Left lung (tissue), 10 donors: ENCODE measurements around the gene ORC6. TPM values are rescaled to one million over a fixed set of nuclear protein-coding genes. Genes with fewer than 3 reads are reported as not detected.

Experiments
- ATAC-seq: fragments of 200-7000 bp; cut with Tn5 transposase; one replicate; pipeline ENCODE4 v1.9.1; 2020; ENCODE audit warnings: moderate library complexity
- DNase-seq, 4 donors: peaks; one replicate each; pipeline ENCODE4 v3.0.0-alpha.2; 2013 to 2020
- H3K27ac ChIP-seq, 2 donors: fragments of 200-600 bp; sonication (generic) in 1 of 2; one replicate each; pipeline versions ENCODE4 v1.5.0 to v1.8.0; 2020 to 2021
- H3K27me3 ChIP-seq, 2 donors: fragments of 200-600 bp; sonication (generic) in 1 of 2; one replicate each; pipeline versions ENCODE4 v1.5.0 to v1.8.0; 2020 to 2021
- H3K36me3 ChIP-seq, 2 donors: fragments of 200-600 bp; sonication (generic) in 1 of 2; one replicate each; pipeline versions ENCODE4 v1.5.0 to v1.8.0; 2020 to 2021
- H3K4me1 ChIP-seq, 2 donors: fragments of 200-600 bp; one replicate each; pipeline ENCODE4 v1.8.0; 2021
- H3K4me3 ChIP-seq, 2 donors: fragments of 200-600 bp; sonication (generic) in 1 of 2; one replicate each; pipeline versions ENCODE4 v1.5.0 to v1.8.0; 2020 to 2021; ENCODE audit warnings: mild to moderate bottlenecking in 1 of 2
- H3K9me3 ChIP-seq, 2 donors: fragments of 200-600 bp; sonication (generic) in 1 of 2; one replicate each; pipeline versions ENCODE4 v1.5.0 to v1.8.0; 2020 to 2021
- intact Hi-C, 2 donors: fragments of 100-400 bp; cut with DNase I; formaldehyde crosslinking; loops; one replicate each; pipeline versions ENCODE4 v1.11.2 to v1.14.2; 2022
- polyA plus RNA-seq, 6 donors: library from polyadenylated mRNA; unstranded; fragments of 120-200 nt; gene quantifications; one replicate each; pipeline ENCODE4 v1.2.1, GENCODE V29; 2013; ENCODE audit not compliant: insufficient read length in 6 of 6
- total RNA-seq, 2 donors: library from RNA; stranded (reverse); fragmentation: NEBNext Ultra II Directional; extraction: Animal tissue kit (Norgen Biotek cat#: 25700); gene quantifications; one replicate each; pipeline ENCODE4 v1.2.1, GENCODE V29; 2021
- TF ChIP-seq, protein P1 (sequence below), 2 donors: fragments of 200-600 bp; sonication (generic) in 1 of 2; IDR thresholded peaks; one replicate each; pipeline versions ENCODE4 v1.5.0 to v1.8.0; 2021; ENCODE audit warnings: antibody characterized with exemption in 2 of 2
- donor health status: DM: no; HTN: yes; CAD: no.
- donor health status: DM: no; HTN: no; CAD: no.

ORC6 gene
- total and polyA plus RNA-seq, 8 donors: 7.4 to 31.6 (median 25.1) TPM

- intact Hi-C loops: no loop called here
- no peak overlapping the region for H3K27ac ChIP-seq
- no peaks in the 10 kb centered on the region for H3K4me1 ChIP-seq
- no peaks in the 10 kb centered on the region for H3K27me3 ChIP-seq
- no peaks in the 10 kb centered on the region for H3K36me3 ChIP-seq
- no peak overlapping the region for H3K4me3 ChIP-seq
- DNase-seq: no peak
- TF ChIP-seq, protein P1, sequence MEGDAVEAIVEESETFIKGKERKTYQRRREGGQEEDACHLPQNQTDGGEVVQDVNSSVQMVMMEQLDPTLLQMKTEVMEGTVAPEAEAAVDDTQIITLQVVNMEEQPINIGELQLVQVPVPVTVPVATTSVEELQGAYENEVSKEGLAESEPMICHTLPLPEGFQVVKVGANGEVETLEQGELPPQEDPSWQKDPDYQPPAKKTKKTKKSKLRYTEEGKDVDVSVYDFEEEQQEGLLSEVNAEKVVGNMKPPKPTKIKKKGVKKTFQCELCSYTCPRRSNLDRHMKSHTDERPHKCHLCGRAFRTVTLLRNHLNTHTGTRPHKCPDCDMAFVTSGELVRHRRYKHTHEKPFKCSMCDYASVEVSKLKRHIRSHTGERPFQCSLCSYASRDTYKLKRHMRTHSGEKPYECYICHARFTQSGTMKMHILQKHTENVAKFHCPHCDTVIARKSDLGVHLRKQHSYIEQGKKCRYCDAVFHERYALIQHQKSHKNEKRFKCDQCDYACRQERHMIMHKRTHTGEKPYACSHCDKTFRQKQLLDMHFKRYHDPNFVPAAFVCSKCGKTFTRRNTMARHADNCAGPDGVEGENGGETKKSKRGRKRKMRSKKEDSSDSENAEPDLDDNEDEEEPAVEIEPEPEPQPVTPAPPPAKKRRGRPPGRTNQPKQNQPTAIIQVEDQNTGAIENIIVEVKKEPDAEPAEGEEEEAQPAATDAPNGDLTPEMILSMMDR (IDR thresholded peaks at IDR 0.05): no peak
- ATAC-seq: no peak
- H3K9me3 ChIP-seq: peaks cover 0 to 6% of the 10 kb centered on the region in 2 donors
Observed at GRCh38 chr16:46721885-46722284, 32.4 kb downstream of the ORC6 start.

GRCh38 chr16:46727184-46727583, 37.7 kb downstream of the ORC6 start:
- ATAC-seq (no peak), DNase-seq (no peak)
- Histone ChIP-seq H3K4me1 (no peaks in the 10 kb centered on the region), H3K27ac (no peak overlapping the region), H3K9me3 (peaks cover 0 to 6% of the 10 kb centered on the region in 2 donors), H3K4me3 (no peak overlapping the region), H3K27me3 (no peaks in the 10 kb centered on the region), H3K36me3 (no peaks in the 10 kb centered on the region)
- TF ChIP-seq, protein P1 (IDR thresholded peaks at IDR 0.05): no peak
- intact Hi-C loops: no loop called here

DNA sequence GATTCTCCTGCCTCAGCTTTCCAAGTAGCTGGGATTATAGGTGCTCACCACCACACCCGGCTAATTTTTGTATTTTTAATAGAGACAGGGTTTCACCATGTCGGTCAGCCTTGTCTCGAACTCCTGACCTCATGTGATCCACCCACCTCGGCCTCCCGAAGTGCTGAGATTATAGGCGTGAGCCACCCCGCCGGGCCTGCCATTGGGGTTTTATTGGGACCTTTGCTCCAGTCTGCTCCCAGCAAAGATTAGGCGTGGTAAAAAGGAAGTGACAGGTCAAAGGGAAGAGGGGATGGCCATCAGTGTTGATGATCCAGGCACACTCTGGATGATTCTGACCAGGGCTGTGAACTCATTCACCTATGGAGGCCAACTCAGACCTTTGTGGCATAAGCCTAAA, 38.2 kb downstream of the ORC6 start:
- no peak overlapping the region for H3K4me3 ChIP-seq
- H3K36me3 ChIP-seq: no peaks in the 10 kb centered on the region
- ATAC-seq (no peak), DNase-seq (no peak)
- intact Hi-C loops: no loop called here
- H3K4me1 ChIP-seq: no peaks in the 10 kb centered on the region
- no peak overlapping the region for H3K27ac ChIP-seq
- H3K9me3 ChIP-seq: peaks cover 0 to 6% of the 10 kb centered on the region in 2 donors
- TF ChIP-seq, protein P1 (IDR thresholded peaks at IDR 0.05): no peak
- H3K27me3 ChIP-seq: no peaks in the 10 kb centered on the region

GRCh38 chr16:46728806-46729205, 39.3 kb downstream of the ORC6 start:
- H3K27ac ChIP-seq: no peak overlapping the region
- intact Hi-C loops: no loop called here
- no peak overlapping the region for H3K4me3 ChIP-seq
- TF ChIP-seq, protein P1 (IDR thresholded peaks at IDR 0.05): no peak
- peaks cover 0 to 6% of the 10 kb centered on the region in 2 donors for H3K9me3 ChIP-seq
- no peaks in the 10 kb centered on the region for H3K36me3 ChIP-seq
- ATAC-seq: no peak
- DNase-seq: no peak
- no peaks in the 10 kb centered on the region for H3K4me1 ChIP-seq
- no peaks in the 10 kb centered on the region for H3K27me3 ChIP-seq

DNA sequence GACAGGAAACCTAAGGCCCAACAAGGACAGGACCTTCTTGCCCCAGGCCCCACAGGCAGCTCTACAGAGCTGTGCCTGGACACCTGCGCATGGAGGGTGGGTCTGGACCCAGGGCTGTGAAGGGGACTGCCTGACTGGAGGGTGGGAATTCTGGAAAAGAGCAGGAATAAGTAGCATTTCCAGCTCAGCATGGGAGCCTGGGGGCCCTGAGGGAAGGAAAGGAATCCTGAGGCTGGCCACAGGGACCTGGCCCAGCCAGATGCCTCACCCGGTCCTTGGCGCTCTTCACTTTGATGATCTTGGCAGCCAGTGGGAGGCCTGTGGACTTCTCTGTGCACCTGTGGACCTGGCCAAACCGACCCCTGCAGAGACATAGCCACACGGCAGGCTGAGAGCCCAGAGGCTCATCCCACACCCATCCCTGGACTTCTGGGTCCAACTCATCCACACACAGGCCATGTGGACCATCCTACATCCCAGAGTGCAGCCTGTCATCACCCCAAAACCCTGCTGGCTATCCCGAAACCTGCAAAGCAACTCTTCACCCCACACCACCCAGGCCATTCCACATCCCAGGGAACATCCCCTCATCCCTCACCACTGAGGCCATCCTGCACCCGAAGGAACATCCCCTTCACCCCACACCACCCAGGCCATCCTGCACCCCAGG, 40.0 kb downstream of the ORC6 start:
- Histone ChIP-seq H3K4me3 (no peak overlapping the region), H3K27me3 (no peaks in the 10 kb centered on the region), H3K4me1 (no peaks in the 10 kb centered on the region), H3K36me3 (no peaks in the 10 kb centered on the region), H3K27ac (no peak overlapping the region), H3K9me3 (peaks cover 0 to 6% of the 10 kb centered on the region in 2 donors)
- DNase-seq: no peak
- intact Hi-C loops: no loop called here
- TF ChIP-seq, protein P1 (IDR thresholded peaks at IDR 0.05): no peak
- no peak for ATAC-seq
